GM18502 (cell line): Measurements from ENCODE around the gene RFNG.

Source experiments
- ATAC-seq: cut with Tn5 transposase; IDR thresholded peaks from one replicate; pipeline ENCODE4 v1.9.1; 2021; ENCODE audit warnings: mild to moderate bottlenecking; ENCODE audit not compliant: unreplicated experiment, poor library complexity

Gene RFNG

DNA sequence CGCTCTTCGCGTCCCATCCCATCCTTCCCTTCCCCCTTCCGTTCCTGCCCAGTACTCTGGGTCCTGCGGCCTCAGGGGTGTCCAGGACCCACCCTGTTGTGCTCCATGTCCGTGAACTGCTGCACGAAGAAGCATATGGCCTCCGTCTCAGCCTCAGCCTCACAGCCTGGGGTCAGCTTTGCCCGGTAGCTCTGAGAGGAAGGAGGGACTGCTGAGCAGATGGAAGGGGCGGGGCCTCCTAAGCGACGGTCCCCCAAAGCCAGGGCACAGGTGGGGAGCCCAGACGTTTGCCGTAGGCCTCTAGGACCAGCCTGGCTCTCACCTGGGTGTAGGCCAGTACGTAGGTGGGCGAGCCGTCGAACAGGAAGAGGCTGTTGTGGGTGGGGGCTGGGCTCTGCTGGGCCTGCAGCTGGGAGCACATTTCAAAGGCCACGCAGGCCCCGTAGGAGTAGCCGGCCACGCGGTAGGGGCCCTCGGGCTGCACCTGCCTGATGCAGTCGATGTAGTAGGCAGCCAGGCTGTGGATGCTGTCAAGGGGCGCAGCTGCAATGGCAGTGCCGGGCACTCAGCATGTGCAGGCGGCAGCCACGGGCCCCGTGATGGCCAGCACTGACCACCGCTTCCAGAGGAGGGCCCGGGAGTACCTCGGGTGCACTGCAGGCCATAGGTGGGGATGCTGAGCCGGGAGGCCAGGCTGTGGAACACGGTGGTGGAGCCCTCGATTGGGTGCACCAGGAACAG is 28.6 kb upstream of the RFNG start:
- ATAC-seq: no peak

DNA sequence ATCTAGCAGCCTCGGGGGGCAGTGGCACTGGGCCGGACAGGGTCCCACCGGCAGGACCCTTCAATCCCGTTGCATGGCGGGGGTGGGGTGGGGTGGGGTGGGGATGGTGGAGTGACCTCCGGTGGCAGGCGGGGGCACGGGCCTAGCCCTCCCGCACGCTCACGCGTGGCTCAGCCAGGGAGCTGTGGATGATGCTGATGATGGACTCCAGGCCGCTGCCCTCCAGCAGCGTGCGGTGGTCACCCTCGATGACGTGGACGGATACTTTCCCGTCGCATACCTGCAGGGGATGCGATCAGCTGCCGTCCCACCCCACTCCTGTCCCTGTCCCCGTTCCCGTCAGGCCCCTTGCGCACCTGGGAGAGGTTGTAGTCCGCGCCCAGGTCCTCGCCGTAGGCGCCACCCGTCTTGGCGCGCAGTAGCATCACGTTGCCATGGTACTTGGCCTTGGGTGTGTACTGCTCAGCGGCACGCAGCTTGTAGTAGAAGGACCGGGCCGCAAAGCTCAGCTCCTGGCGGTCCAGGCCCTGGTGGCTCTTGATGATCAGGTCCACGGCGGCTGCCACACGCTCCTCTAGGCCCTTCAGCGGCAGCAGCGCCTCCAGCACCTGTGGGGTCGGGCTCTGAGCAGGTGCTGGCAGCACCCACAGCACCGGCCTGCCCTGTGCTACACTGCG is 27.5 kb upstream of the RFNG start:
- no peak for ATAC-seq

DNA sequence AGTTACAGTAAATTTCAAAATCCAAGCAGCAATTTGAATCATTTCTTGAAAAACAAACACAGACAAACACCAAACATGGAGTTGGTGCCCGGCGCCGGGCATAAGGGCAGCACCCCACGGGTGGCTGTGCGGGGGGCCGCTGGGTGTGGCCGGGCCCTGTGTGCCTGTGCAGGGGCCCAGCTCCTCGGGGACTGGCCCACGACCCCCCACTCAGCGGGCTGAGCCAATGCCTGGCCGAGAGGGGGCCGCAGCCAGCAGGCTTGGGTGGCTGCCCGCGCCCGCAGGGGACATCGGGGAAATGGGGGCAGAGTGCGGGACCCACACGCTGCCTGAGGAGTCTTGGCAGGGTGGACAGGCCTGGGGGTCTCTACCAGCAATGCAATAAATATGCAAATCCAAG is 26.8 kb upstream of the RFNG start:
- ATAC-seq: no peak

DNA sequence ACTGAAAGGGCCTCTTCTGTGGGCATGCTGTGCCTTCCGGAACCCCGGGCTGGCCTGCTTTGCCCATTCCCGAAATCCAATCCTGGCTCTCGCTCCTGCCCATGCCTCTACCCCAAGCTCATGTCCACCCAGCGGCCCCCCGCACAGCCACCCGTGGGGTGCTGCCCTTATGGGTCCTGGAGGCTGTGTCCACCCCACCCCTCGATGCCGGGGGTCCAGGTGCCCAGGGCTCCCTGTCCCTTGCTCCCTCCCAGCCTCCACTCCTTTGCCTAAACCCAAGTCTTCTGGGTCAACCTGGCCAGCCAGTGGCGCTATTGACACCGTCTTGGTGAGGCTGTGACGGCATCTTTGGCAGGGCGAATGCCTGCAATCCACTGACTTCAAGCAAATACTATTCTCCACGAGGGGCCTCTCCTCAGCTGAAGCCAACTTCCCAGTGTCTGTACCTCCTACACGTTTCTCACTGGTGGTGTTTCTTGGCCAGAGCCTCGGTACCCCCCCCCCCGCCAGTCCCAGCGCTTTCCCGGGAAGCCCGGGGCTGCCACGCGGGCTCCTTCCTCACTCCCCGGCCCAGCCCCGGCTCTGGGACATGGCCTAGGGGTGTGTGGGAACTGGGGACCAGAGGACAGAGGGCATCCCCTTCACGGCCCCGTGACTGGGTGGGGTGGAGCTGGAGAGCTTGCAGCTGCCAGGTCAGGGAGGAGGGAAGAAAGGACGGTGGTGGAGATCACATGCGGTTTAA is 26.2 kb upstream of the RFNG start:
- no peak for ATAC-seq

DNA sequence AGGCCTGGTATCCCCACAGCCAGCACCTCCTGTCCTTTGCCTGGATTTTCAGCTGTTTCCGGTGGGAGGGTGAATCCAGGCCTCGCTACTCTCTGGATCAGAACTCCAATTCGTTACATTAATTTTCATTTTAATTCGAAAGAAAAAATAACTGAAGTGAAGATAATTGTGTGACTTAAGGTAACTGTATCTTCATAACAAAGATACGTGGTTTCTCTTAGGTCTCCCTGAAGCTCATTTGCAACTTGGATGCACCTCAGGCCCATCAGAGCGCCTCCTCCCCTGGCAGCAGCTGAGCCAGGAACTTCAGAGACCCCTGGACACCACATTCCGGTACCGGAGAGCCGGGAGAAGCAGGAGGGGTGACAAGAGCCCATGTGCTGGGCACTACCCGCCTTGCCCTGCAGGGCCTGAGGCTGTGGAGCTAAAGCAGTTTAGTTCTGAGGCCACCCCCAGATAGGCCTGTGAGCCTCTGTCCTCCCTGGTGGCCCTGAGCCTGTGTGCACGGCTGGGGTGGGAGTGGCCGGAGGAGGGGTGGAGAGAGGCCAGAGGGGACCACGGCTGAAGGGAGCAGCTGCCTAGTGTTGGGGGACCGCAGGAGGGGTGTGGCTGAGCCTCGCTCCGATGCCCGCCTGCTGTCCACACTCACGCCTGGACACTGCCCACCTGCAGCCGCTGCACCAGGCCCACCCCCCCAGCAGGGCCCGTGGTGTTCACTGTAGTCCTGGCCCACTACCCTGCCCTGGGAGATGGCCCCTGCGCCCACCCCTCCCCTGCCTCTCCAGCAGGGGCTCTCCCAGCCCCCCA is 25.4 kb upstream of the RFNG start:
- ATAC-seq: no peak

DNA sequence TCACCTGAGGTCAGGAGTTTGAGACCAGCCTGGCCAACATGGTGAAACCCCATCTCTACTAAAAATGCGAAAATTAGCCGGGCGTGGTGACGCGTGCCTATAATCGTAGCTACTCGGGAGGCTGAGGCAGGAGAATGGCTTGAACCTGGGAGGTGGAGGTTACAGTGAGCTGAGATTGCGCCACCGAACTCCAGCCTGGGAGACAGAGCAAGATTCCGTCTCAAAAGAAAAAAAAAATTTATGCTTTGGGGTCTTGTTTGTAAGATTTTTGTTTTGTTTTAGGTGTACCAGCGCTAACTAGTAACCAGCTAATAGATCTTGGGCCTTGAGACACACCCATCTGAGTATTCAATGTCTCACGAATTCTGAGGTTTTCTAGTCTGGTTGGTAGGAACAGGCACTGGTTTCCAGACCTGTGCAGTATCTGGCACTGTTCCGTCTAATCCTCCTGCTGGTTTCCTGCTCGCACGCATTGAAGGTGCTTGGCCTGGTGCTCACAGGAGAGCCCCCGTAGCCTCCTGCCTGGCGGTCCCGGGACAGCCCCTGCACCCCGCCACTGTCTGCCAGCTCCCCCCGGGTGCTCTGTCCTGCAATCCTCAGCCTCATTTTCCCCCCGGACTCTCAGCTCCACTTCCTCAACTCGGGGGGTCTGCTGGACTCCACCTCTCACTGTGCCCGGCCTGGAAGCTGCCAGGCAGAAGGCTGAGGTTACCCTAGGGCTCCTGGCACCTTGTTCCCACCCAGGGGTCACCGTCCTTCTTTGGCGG is 24.6 kb upstream of the RFNG start:
- no peak for ATAC-seq

DNA sequence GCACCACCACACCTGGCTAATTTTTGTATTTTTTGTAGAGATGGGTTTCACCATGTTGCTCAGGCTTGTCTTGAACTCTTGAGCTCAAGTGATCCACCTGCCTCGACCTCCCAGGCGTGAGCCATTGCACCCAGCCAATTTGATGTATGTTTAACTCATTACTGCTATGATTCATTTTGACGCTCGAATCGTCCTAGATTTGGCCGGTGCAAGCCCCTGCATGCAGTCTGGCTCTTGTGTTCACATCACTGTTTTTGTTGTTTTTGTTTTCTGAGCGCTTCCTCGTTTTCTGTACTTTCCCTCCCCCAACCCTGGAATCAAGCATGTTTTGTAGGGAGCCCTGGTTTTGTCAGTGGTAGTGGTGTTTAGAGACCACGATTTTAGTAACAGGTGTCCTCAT is 21.8 kb upstream of the RFNG start:
- ATAC-seq: no peak

DNA sequence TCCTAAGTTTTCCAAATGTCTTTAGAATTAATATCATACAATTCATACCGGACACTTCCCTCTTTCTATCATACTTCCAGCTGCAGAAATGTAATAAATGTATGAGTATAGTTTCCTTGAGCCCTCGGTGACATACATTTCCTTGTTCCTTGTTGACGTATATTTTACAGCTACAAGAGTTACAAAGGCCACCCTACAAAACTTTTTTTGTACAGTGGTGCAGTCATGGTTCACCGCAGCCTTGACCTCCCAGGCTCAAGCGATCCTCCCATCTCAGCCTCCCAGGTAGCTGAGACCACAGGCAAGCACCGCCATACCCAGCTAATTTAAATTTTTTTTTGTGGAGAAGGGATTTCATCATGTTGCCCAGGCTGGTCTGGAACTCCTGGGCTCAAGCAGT is 21.2 kb upstream of the RFNG start:
- ATAC-seq: no peak

DNA sequence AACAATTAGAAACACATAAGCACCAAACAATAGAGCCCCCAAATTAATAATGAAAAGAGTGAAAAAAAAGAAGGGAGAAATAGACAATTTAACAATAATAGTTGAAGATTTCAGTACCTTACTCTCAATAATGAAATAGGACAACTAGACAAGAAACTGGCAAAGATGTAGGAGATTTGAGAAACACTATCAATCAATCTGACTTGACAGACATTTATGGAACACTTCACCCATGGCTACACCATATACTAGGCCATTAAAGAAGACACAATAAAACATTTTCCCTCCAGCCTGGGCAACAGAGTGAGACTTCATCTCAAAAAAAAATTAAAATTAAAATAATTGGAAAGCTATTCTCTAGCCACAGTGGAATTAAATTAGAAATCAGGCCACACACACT is 19.0 kb upstream of the RFNG start:
- ATAC-seq: no peak

DNA sequence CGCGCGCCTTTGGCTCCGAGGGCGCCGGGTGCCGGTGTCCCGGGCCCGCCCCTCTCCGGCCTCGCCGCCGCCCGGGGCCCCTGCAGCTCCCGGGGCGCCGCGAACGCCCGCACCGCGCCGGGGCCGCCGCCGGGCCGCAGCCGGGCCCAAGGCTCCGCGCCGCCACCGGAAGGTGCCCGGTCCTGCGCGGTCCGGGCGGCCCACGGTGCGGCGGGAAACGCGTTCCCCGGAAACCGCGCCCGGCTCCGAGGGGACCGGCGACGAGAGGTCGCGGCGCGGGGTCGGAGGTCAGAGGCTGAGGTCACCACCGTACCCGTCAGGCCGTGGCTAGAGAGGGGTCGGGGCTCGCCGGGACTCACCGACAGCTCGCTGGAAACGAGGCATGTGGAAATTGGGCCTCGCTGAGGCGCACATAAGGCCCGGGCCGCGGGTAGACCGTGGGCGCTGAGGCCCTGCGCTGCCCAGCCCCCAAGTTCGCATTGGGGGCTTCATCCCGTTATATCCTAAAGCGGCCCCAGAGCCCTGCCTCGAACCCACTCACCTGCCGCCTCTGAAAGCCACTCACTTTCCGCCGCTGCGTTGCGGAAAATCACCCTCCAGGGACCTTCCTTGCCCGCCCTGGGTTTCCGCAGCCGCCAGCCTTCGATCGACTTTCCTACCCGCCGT is 14.2 kb upstream of the RFNG start, which contains the start of gene DUS1L:
Gene DUS1L (minus strand): TSS at position 167 of the 666 bp plus-strand sequence. CDS start 745 bp downstream, outside the sequence.
- ATAC-seq: peak; percentile 74

DNA sequence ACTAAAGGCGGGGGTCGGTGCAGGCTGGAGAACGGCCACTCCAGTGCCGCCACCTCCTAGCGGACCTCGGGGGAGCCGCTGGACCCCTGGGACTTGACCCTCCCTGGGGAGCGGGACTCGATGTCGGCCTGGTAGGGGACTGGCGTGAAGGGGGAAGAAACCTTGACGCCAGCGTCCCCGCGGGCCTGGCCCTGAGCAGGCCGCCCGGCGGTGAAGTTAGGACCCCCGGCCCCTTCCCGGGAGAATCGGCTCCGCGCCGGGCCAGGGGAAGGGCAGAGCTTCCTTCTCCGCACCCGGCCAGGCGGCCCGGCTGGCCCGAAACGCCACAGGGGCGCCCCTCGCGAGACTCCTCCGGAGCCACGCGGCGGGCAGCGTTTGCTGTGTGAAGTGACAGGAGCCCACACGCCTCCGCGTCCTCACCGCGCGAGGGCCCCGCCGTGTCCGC is 13.6 kb upstream of the RFNG start:
- ATAC-seq: peak; percentile 14

DNA sequence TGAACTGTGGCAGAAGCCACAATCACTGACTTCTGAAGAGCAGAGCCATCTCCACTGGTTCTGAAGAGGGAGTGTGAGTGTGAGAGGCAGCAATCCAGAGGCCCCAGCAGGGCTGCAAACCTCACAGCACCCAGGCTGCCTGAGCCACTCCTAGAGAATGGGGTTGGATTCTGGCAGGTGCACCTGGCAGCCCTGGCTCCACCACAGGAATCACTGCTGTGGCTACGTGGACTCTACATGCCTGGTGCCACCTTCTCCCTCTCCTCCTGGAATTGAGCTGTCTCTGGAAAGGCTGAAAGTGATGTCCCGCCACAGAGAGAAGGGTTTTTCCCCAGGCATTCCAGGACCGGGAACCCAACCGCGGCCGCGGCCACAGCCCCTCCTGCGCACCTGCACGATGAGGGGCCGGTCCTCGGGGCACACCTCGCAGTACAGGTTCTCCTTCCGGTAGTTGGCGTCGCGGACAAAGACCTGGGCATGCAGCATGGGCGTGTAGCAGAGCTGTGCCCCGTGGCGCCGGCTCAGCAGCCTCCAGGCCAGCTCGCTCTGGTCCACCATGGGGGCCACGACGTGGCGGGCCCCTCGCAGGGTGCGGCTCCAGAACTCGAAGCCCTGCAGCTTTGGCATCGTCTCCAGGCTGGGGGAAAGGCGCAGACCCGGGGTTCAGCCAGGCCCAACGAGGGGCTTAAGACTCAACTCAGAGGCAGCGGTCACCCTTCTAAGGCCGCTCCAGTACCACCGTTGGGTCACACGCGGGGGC is 13.0 kb upstream of the RFNG start:
- no peak for ATAC-seq

DNA sequence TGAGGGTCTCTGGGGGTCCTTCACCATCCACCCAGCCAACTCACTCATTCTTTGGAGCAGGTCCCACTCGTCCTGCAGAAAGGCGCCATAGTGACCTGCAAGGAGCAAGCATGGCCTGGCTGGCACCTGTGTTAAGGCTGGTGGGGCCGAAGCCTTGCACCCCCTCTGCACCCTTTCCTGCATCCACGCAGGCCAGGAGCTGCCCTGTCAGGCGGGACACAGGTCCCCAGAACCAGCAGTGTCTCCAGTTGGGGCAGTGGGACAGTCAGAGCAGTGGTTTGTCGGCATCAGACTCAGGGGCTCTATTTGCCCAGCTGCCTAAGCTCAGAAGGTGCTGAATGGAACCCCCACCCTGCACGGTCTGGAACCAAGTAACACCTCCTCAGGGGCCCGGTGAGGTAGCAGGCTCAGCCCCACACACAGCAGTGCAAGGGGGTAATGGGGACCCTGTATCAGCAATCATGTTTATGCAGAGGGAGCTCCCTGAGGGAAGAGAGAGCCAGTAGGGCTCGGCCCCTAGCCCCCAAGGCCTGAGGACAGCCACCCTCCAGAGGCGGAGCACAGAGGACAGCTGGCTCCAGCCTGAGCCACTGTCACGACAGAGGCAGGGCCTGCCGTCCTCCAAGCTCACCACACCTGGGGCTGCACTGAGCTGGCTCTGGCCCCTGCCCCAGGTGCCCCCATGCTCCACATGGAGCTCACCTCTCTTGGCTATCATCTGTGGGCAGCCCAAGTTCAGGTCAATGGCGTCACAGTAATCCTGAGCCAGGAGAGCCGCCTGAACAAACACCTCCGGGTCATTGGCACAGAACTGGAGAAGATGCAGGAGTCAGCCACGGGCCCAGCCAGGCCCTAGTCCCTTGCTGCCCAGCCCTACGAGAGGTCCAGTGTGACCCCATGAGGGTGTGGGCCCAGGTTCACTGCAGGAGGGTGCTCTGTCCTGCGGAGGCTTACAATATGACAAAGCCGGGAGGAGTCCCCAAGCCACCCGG is 12.1 kb upstream of the RFNG start:
- no peak for ATAC-seq

DNA sequence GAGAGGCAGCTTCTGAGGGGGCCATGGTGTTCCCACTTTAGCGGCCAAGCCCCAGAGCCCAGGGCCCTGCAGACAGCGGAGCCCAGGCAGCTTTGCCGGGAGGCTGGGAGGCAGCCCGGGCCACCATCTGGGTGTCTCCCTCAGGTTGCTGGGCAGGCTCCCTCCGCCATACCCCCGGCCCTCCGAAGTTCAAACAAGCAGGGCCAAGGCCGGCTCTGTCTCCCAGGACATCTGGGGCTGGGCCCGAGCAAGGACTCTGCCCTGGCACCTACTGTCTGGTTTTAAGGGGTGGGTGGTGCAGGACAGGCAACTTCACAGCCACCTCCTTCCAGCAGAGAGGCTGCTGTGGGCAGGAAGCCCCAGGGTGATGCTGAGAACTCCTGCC is 11.4 kb upstream of the RFNG start:
- ATAC-seq: no peak

DNA sequence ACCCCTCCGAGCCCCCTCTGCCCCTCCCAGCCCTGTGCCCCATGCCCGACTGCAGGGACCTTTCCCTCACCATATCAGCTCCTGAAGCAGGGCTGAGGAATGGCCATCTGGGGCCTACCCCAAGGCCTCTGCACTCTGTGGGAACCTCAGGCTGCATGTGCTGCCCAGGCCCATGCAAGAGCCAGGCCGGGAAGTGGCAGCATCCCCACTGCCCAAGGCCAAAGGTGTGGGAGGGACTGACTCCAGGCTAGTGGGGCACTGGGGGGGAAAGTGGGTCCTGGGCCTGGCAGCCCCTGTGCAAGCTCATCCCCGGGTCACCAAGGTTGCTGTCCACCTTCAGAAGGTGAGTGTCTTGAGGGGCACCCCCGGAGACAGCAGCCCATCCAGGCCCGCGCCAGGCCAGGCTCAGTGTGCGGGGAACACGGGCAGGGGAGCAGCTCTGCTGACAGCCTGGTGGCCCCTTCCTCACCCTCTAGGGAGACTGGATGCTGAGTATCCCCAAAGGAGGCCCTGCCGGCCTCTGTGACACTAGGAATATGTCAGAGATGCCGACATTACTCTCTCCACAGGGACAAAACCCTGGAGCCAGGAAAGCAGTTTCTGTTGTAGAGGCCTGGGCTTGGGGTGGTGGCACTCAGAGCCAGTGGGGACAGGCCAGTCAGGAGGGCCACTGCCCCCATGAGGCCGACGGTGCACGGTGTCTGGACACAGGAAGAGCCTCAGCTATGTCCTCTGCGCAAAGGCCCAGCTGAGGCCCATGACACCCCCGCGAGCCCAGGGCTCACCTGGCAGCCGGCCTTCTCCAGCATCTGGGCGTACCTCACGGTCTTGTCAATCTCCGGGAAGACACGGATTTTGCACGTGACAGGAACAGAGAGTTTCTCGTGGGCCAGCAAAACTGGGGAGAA is 10.7 kb upstream of the RFNG start:
- ATAC-seq: no peak
